SK-MEL-5 (cell line): ENCODE measurements around the gene SND1. TPM values are rescaled to one million over a fixed set of nuclear protein-coding genes. Genes with fewer than 3 reads are reported as not detected.
A peak's percentile ranks its signal among the peaks of the same experiment; 100 is the strongest.

Experiments
- DNase-seq: peaks from one replicate; pipeline ENCODE4 v3.0.0-alpha.2; 2016; ENCODE audit warnings: low read depth, low spot score
- in situ Hi-C: cut with HindIII; loops from 2 replicates; pipeline ENCODE4 v1.10.0; 2016; ENCODE audit warnings: low sequenced_read_pairs, high pct_unique_total_duplicates, low pct_unique_long_range_greater_than_20kb
- polyA plus RNA-seq, 2 experiments: library from polyadenylated mRNA; depleted of rRNA; stranded (reverse); fragments of >200 nt; gene quantifications; 2 replicates each; pipeline ENCODE4 v1.2.3, GENCODE V29; 2015
- total RNA-seq: library from RNA; depleted of rRNA; stranded (reverse); fragments of >200 nt; shearing (Covaris generic); gene quantifications from 2 replicates; pipeline ENCODE4 v1.2.3, GENCODE V29; 2014; rRNA removed

SND1 gene
- total RNA-seq: 263 and 271 TPM in 2 replicates
- polyA plus RNA-seq (2015; cell fraction: cytosol; rRNA removed): 220 and 274 TPM in 2 replicates
- polyA plus RNA-seq (2015; cell fraction: nucleus; rRNA removed): 72.4 and 74.4 TPM in 2 replicates

DNA sequence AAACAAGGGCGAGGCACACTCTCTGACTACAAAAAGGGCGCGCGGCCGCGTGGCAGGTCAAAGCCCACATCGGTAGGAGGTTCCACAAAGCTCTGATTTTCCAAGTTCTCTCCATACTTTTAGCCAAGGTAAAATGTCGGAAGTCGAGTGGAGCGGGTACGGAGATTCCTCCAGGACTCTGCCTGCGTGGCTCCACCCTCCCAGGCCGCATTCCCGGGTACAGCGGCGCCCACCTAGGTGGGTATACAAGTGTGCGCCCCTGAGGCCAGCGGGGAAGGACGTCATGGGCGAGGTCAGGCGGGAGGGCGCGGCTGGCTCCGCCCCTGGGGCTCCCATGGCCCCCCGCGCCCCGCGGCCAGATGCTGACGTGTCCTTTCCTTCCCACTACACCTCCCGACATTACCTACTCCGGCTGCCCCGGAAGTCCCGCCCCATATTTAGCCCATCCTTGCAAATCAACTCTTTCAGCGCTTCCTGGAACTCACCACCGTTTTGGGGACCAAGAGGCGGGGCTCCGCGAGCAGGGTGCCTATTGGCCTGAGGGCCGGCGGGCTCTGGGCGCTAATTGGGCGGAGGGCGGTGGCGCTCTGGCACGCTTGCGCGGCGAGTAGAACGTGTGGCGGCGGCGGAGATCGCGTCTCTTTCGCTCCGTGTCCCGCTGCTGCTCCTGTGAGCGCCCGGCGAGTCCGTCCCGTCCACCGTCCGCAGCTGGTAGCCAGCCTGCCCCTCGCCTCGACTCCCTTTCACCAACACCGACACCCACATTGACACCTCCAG is at the start of gene SND1:
TSS of gene SND1 (plus strand) at position 639 of the 777 bp plus-strand sequence. CDS start 180 bp downstream, outside the sequence.
- peak; percentile 100 for DNase-seq
- in situ Hi-C loops: no loop called here

DNA sequence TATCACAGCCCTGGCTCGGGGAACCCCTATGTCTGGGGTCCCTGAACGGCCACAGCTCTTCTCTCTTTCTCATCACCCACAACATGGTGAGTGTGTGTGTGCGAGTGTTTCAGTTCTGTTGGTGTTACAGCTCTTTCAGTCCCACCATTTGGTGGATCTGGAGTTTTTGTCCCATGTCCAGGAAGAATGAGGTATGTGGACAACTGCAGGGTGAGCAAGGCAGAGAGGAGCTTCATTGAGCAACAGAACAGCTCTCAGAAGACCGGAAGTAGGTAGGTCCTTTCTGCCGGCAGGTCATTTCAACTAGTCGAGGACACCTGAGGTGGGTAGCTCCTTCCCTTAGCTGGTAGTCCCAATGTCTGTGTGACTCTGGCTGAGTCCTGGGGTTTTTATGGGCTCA is 43.5 kb upstream of the SND1 start:
- in situ Hi-C loops: no loop called here
- DNase-seq: no peak

DNA sequence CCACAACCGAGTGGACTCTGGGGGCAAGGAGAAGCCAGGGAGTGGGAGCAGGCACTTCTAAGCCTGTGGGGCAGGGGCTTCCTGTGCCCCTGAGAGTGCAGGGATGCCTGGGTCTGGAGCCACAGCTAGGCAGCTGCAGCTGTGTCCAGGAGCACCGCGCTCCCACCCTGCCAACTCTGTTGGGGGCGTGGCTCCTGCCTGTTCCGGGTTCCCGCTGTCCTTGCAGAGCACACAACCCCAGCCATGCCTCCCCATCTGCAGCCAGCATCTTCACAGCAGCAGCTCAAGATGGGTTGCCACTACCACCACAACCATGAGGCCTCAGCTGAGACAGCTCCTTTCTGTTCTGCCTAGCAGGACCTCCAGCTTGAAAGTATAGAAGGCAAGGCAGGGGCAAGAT is 42.7 kb upstream of the SND1 start:
- in situ Hi-C loops: no loop called here
- DNase-seq: no peak

DNA sequence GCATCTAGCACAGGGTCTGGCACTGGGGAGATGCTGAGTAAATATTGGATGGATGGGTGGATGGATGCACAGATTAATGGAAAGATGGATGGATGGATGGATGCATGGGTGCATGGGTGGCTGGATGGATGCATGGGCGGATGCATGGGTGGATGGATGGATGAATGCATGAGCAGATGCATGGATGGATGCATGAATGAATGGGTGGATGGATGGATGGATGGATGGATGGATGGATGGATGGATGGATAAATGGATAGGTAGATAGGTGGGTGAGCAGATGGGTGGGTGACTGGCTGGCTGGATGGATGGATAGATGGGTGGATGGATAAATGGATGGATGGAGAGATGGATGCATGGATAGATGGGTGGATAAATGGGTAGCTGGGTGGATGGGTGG is 39.7 kb upstream of the SND1 start:
- in situ Hi-C loops: no loop called here
- DNase-seq: no peak

DNA sequence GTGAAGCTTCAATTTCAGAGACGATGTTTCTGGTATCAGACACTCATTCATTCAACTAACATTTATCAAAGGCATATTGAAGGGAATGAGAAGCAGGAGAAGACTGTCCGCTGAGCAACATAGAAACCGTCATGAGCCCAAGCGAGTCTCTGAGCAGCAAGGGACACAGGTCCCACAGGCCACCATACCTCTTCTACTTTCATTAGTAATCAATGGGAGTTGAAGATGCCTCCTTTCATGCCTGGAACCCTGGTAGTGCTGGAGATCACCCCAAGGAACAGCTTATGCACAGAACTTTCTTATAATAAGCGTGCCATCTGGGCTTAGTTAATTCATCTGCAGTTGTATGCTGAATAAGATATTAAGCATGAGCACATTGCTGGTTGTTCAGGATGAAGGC is 35.3 kb upstream of the SND1 start:
- in situ Hi-C loops: no loop called here
- DNase-seq: no peak

DNA sequence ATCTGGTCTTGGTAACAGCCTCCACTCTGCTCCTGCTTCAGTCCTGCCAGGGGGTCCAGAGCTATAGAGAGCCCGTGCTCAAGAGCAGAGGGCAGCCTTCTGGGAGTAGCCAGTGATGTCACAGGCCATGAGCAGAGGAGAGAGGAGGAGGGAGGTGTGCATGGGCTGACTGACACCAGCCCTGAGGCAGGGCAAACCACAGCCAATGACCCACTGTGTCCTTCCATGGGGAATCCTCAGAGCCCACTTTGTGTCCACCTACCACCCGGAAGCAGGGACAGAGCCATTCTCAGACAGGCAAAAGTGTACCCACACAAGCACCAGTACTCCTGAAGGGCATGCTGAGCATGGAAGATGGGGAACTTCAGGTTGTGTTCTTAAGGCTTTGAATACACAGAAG is 34.0 kb upstream of the SND1 start, which contains the start of gene PAX4:
TSS of gene PAX4 (minus strand) at position 101 of the 400 bp plus-strand sequence. CDS start 2,214 bp downstream, outside the sequence.
- in situ Hi-C loops: no loop called here
- DNase-seq: no peak

DNA sequence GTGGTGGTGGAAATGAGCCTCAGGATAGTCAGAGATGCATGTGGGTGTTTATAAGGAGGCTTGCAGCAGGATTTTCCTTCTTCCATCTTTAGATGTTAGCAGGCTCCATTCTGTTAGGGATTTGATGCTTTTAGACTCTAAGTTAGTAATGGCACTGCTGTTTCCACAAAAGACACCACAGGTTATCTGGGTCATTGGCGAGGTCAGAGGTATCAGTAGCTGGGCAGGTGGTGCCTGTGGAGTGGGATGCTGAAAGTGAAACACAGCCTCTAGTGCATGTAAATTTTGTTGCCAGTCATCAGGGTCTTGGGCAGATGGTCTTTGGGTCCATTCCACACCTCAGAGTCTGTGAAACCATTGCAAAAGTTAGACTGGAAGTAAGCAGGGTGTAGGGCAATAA is 33.2 kb upstream of the SND1 start:
- in situ Hi-C loops: no loop called here
- no peak for DNase-seq

DNA sequence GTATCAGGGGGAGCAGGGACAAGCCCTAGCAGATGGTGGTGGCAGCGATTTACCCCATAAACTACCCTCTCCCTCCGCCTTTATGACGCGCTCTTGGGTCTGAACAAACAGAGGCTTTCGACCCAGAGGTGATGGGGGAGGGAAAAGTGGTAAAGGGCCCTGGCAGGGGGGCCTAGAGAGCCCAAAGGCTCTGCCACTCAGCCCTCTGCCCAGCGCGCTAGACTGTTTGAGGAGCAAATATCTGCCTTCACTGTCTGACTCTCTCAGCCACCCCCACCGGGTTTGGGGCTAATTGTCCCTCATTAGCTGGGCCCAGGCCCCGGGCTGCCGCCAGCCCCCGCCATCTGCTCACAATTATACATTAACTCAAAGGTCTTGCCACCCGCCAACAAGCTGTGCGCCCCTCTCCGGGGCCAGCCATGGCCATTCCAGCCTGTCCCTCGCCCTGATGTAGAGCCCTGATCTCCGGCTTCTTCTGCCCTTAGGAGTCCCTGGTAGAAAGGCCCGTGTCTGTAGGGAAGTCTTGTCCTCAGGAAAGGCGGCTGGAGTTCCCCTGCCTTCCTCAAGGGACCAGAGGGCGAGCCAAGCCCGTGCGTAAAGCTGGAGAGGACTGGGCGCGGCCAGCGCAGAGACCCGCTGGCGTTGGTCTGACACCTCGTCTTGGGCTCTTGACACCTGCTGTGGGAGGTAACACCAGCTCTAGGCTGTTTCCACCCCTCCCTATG is 32.2 kb upstream of the SND1 start:
- in situ Hi-C loops: no loop called here
- no peak for DNase-seq

DNA sequence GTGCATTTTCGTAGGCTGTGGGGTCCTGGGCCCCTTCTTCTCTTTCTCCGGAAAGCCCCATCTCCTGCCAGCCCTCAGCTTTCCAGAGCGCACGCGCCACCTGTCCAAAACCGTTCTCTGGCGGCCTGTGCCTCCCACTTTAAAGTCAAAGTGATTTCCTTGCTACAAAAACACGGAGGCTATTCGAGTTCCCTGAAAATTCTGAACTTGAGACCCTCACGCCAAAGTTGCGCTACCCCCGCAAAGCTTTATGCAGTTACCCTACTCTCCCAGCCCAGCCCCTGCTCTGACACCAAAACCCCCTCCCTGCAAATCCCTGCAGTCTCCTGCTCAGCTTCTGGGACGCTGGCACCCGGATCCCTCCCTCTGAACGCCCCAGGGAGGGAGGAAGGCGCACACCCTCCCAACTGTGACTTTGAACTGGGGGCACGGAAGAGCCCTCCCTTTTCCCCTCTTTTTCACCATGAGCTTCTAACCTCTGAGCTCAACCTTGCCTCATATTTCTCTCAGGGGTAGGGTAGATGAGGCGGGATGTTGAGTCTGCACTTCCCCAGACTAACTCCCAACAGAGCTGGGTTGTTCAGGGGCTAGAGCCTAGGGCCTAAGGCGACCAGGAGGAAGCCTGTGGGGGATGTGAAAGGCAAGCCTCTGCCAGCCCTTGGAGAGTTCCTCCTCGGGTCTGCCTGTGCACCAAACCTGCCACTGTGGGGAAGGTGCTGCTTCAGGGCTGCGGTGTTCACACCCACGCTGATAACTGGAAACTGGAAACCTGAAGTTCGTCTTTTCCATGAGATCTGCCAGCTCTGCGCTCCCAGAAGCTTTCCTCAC is 31.4 kb upstream of the SND1 start:
- no peak for DNase-seq
- in situ Hi-C loops: no loop called here

DNA sequence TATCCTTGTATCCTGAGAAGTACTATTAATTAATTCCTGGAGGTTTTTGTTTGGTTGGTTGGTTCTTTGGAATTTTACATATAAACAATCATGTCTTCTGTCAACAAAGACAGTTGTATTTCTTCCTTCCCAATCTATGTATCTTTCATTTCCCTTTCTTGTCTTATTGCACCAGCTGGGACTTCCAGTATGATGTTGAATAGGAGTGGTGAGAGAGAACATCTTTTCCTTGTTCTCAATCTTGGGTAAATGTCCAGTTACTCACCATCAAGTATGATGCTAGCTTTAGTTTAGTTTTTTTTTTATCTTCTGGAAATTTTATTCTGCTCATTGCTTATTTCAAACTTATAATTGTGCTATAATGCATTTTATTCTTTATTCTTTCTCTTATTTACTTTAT is 26.7 kb upstream of the SND1 start:
- in situ Hi-C loops: no loop called here
- no peak for DNase-seq

DNA sequence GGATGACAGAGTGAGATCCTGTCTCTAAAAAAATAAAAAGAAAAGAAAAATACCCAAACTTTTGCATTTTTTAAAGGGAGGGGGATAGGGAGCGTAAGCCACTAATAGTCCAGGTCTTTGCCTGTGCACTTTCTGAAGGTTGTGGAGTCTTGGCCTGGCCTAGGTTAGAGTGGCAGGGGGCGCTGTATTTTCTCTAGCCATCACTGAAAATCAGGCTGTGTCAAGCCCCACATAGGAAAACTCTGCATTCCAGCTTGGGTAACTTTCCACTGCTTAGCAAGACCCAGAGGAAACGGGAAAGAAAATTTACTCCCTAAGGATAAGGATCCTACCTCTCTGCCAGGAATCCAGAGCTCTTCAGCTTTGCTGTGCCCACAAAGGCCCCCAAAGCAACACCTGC is 23.5 kb upstream of the SND1 start:
- DNase-seq: peak; percentile 57
- in situ Hi-C loops: no loop called here

DNA sequence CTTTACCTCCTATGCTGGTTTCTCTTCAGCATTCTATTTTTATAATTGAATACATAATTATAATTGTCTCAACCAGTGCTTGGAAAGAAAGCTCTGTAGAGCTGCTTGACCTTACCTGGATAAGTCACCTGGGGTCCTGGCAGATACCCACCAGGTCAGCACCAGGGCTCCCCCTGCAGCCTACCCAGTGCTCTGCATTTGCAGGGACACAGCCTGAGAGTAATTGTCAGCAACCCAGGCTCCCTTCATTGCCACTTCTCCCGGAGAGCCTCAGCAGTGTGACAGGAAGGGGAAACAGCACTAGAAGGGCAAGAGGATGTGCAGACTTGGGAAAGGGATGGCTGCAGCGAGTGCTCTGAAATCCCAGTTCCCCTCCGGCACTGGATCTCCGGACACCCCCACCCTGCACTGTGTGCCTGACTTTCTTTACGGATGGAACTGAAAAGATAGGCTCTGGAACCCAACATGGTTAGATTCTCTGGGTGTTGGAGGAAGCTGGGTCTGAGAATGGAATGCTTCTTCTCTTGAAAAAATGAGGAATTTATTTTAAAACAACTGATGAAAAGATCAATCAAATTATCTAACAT is 22.6 kb upstream of the SND1 start:
- in situ Hi-C loops: no loop called here
- DNase-seq: peak; percentile 77

DNA sequence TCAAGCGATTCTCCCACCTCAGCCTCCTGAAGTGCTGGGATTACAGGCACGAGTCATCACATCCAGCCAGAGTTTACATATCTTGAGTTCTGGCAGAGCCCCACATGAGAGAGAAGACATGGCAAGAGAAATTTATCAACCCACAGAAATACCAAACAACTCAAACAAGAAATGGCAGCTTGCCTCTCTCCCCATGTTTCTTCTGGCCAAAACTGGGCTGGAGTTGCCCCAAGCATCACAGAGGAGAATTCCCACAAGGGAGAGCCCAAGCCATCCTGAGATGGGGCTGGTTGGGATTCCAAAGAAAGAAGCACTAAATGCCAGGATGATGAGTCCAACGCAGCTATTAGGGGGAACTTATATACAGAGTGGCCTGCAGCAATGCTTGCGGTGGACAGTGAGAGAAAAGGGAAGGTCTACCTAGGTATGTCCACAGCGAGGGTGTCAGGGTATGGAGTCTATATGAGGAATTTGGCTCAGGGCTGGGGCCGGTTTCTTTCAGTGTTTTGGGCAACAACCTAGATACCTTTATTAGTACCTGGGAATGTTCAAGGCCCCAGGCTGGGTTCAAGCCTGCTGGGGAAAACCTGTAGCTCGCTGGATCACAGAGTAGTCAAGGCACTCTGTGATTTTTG is 19.6 kb upstream of the SND1 start:
- DNase-seq: no peak
- in situ Hi-C loops: no loop called here

DNA sequence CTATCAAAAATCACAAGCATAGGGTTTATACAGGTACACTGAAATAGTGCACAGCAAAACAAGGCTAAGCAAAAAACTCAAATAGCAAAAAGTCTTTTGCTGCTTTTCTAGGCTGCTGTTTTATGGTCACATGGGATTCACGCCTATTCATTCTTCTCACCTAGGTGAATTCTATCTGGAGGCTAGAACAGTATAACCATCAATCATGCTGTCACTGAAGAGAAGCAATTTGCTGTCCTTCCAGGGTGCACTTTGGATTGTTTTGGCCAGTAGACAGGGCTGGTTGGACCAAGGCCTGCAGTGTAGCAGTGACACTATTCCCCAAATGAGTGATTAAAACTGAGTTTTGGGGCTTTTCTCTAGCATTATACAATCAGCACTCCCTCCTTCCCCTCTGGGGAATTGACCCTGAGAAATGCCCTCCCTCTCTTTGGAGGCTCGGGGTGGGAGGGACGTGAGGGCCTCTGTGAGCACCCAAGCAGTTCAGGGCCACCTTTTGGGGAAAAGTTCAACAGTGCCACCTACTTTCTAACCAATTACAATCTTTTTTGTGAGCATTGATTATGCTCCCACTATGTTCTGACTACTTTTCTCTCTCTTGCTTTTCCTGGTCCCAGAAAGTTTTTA is 16.2 kb upstream of the SND1 start:
- in situ Hi-C loops: no loop called here
- DNase-seq: no peak

DNA sequence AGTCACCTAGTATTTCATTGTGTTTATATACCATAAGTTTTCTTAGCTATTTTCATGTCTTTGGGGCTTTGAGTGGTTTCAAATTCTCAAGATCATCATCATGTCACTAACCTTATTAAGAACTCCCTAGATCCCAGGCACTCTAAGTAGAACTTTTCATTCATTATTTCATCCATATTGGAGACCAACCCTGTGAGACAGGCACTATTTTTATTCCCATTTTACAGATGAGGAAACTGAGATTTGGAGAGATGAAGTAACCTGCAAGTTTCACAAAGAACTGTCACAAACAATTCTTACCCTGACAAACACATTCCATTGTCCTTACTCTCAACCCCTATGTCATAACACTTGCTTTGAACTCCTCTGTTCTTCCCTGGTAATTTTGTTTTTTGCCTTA is 13.8 kb upstream of the SND1 start:
- no peak for DNase-seq
- in situ Hi-C loops: no loop called here

DNA sequence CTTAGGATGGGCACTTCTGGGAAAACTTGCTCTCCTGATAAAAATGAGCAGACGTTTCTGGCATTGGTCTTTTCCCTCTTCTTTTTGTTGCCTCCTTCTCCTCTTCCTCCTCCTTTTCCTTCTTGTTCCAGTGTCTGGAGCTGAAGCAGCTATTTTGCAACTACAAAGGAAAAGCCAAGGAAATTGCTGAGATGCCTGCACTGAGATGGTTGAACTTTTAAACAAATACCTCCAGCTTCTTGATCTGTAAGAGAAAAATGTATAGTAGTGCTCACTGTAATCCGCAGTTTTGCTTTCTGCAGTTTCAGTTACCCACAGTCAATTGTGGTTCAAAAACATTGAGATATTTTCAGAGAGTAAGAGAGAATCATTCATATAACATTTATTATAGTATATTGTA is 7.5 kb upstream of the SND1 start:
- in situ Hi-C loops: no loop called here

DNA sequence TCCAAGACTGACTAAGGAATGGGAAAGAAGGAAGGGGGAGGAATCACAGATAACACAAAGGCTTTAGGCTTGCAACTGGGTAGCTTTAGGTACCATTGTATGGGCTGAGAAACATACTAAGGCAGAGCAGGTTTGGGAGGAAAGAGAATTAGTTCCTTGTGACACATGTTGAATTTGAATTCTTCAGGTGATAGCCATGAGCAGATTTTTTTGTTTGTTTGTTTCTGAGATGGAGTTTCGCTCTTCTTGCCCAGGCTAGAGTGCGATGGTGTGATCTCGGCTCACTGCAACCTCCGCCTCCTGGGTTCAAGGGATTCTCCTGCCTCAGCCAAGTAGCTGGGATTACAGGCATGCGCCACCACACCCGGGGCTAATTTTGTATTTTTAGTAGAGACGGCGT is 4.4 kb upstream of the SND1 start:
- in situ Hi-C loops: no loop called here
- no peak for DNase-seq

More for the DNA sequence above, 7.5 kb upstream of the SND1 start:
- no peak for DNase-seq
